ENCODE results near the gene SNCB. TPM values are rescaled to one million over a fixed set of nuclear protein-coding genes. Genes with fewer than 3 reads are reported as not detected.

Gene SNCB
- total and polyA plus RNA-seq, 2 of the 8 experiments (the other 6 are each of a cell fraction or from before 2014, with no cell fraction given) = 4.2 to 5.9 TPM

DNA sequence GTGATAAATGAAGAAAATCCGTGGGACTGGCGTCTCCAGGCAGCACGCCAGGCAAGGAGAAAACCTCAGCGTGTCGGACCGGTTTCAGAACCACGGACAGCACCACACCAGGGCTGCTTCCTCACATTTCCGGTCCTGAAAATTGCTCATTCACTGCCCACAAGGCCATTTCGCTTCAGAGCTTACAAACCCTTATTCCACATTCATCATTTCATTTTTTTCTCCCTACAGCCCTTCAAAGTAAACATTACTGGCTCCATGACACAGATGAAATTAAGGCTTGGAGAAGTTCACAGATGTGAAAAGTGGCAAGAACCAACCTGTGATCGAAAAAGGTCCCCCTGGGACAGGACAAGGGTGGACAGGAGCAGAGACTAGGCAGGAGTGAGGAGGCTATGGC lies 18.9 kb downstream of the SNCB start (continued):
- TF ChIP-seq, protein P1, sequence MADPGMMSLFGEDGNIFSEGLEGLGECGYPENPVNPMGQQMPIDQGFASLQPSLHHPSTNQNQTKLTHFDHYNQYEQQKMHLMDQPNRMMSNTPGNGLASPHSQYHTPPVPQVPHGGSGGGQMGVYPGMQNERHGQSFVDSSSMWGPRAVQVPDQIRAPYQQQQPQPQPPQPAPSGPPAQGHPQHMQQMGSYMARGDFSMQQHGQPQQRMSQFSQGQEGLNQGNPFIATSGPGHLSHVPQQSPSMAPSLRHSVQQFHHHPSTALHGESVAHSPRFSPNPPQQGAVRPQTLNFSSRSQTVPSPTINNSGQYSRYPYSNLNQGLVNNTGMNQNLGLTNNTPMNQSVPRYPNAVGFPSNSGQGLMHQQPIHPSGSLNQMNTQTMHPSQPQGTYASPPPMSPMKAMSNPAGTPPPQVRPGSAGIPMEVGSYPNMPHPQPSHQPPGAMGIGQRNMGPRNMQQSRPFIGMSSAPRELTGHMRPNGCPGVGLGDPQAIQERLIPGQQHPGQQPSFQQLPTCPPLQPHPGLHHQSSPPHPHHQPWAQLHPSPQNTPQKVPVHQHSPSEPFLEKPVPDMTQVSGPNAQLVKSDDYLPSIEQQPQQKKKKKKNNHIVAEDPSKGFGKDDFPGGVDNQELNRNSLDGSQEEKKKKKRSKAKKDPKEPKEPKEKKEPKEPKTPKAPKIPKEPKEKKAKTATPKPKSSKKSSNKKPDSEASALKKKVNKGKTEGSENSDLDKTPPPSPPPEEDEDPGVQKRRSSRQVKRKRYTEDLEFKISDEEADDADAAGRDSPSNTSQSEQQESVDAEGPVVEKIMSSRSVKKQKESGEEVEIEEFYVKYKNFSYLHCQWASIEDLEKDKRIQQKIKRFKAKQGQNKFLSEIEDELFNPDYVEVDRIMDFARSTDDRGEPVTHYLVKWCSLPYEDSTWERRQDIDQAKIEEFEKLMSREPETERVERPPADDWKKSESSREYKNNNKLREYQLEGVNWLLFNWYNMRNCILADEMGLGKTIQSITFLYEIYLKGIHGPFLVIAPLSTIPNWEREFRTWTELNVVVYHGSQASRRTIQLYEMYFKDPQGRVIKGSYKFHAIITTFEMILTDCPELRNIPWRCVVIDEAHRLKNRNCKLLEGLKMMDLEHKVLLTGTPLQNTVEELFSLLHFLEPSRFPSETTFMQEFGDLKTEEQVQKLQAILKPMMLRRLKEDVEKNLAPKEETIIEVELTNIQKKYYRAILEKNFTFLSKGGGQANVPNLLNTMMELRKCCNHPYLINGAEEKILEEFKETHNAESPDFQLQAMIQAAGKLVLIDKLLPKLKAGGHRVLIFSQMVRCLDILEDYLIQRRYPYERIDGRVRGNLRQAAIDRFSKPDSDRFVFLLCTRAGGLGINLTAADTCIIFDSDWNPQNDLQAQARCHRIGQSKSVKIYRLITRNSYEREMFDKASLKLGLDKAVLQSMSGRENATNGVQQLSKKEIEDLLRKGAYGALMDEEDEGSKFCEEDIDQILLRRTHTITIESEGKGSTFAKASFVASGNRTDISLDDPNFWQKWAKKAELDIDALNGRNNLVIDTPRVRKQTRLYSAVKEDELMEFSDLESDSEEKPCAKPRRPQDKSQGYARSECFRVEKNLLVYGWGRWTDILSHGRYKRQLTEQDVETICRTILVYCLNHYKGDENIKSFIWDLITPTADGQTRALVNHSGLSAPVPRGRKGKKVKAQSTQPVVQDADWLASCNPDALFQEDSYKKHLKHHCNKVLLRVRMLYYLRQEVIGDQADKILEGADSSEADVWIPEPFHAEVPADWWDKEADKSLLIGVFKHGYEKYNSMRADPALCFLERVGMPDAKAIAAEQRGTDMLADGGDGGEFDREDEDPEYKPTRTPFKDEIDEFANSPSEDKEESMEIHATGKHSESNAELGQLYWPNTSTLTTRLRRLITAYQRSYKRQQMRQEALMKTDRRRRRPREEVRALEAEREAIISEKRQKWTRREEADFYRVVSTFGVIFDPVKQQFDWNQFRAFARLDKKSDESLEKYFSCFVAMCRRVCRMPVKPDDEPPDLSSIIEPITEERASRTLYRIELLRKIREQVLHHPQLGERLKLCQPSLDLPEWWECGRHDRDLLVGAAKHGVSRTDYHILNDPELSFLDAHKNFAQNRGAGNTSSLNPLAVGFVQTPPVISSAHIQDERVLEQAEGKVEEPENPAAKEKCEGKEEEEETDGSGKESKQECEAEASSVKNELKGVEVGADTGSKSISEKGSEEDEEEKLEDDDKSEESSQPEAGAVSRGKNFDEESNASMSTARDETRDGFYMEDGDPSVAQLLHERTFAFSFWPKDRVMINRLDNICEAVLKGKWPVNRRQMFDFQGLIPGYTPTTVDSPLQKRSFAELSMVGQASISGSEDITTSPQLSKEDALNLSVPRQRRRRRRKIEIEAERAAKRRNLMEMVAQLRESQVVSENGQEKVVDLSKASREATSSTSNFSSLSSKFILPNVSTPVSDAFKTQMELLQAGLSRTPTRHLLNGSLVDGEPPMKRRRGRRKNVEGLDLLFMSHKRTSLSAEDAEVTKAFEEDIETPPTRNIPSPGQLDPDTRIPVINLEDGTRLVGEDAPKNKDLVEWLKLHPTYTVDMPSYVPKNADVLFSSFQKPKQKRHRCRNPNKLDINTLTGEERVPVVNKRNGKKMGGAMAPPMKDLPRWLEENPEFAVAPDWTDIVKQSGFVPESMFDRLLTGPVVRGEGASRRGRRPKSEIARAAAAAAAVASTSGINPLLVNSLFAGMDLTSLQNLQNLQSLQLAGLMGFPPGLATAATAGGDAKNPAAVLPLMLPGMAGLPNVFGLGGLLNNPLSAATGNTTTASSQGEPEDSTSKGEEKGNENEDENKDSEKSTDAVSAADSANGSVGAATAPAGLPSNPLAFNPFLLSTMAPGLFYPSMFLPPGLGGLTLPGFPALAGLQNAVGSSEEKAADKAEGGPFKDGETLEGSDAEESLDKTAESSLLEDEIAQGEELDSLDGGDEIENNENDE (IDR thresholded peaks at IDR 0.05; ENCODE audit: insufficient replicate concordance, low read length) = no peak
- TF ChIP-seq EZH2 (IDR thresholded peaks at IDR 0.05; ENCODE audit: low read depth, low read length, severe bottlenecking) (no peak), NANOG (IDR thresholded peaks at IDR 0.05; ENCODE audit: insufficient read depth, low read depth, low read length, poor library complexity, severe bottlenecking) (no peak), SIN3A (conservative IDR thresholded peaks at IDR 0.05 in 1 of 2, IDR thresholded peaks at IDR 0.05 in 1 of 2; ENCODE audit: low read depth in 1 of 2, low read length in 2 of 2) (peak; percentile 95 to 97), GABPA (IDR thresholded peaks at IDR 0.05; ENCODE audit: borderline replicate concordance, insufficient read depth, low read length) (0 out of 2 replicates have a peak, but pooled peaks have one; percentile 16), SP4 (IDR thresholded peaks at IDR 0.05; ENCODE audit: low read length) (no peak), TAF7 (optimal IDR thresholded peaks at IDR 0.05; ENCODE audit: borderline replicate concordance, low read depth, low read length) (peak; percentile 33), SP1 (IDR thresholded peaks at IDR 0.05; ENCODE audit: low read depth, low read length) (no peak), PHF8 (conservative IDR thresholded peaks at IDR 0.05; ENCODE audit: low read depth, low read length) (no peak), RXRA (IDR thresholded peaks at IDR 0.05; ENCODE audit: insufficient read depth, low read depth, low read length) (no peak), CHD2 (IDR thresholded peaks at IDR 0.05; ENCODE audit: low read length) (no peak)
